HUES64 (cell line): ENCODE measurements around the gene THSD4.

Source experiments
- H3K27ac ChIP-seq: 2 replicates; pipeline ENCODE4 v1.7.0; 2013; ENCODE audit warnings: low read depth, low read length, inconsistent platforms
- H3K27me3 ChIP-seq: 2 replicates; pipeline ENCODE4 v1.6.1; 2013; ENCODE audit warnings: mild to moderate bottlenecking, low read length; ENCODE audit not compliant: insufficient read depth
- H3K36me3 ChIP-seq: 2 replicates; pipeline ENCODE4 v1.6.1; 2013; ENCODE audit warnings: mild to moderate bottlenecking, low read length; ENCODE audit not compliant: insufficient read depth
- H3K4me1 ChIP-seq: 2 replicates; pipeline ENCODE4 v1.6.1; 2013; ENCODE audit warnings: mild to moderate bottlenecking, low read length, moderate library complexity; ENCODE audit not compliant: insufficient read depth
- H3K4me3 ChIP-seq: 2 replicates; pipeline ENCODE4 v1.5.1; 2013; ENCODE audit warnings: mild to moderate bottlenecking, low read length, moderate library complexity
- H3K9ac ChIP-seq: 2 replicates; pipeline ENCODE4 v1.6.1; 2013; ENCODE audit warnings: mild to moderate bottlenecking, low read depth, low read length
- H3K9me3 ChIP-seq: 2 replicates; pipeline ENCODE4 v1.6.1; 2013; ENCODE audit warnings: low read depth, low read length; ENCODE audit not compliant: insufficient read depth
- WGBS: fragments of 150-250, 120-280 bp; methylation state at CpG from one replicate; pipeline ENCODE4 v1.1.7; 2013; ENCODE audit warnings: missing lambda C conversion rate; 5-methylcytosine and 5-hydroxymethylcytosine counted together

Gene THSD4

GRCh38 chr15:71639471-71639870, 524.2 kb downstream of the THSD4 start:
- 100% methylated on average over 1 of the region's 1 CpG for WGBS
- Histone ChIP-seq H3K9me3 (no peaks in the 10 kb centered on the region), H3K27ac (no peak overlapping the region), H3K36me3 (no peaks in the 10 kb centered on the region), H3K4me1 (peaks cover 10% of the 10 kb centered on the region), H3K4me3 (no peak overlapping the region), H3K27me3 (no peaks in the 10 kb centered on the region), H3K9ac (no peak overlapping the region)

DNA sequence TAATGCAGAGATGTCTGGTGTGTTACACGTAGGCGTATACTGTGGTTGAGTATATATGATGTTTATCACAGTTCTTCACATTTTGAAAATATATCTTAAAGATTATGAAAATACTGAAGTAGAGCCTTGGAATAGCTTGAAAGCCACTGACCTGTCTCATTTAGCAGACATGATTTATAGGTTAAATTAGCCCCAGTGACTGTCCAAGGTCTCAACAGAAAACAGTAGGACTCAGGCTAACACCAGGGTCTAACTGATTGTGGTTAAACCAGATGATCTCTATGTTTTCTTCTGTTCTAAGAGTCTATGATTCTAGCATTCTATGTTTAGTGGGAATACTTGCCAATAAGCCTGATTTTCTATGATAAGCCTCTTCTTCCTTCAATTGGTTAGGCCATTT, 528.6 kb downstream of the THSD4 start:
- no peak overlapping the region for H3K4me3 ChIP-seq
- 100% methylated on average over 1 of the region's 2 CpGs for WGBS
- H3K27me3 ChIP-seq, result no peaks in the 10 kb centered on the region

GRCh38 chr15:71646767-71647486, 531.7 kb downstream of the THSD4 start:
- Histone ChIP-seq H3K9me3 (no peaks in the 10 kb centered on the region), H3K27me3 (no peaks in the 10 kb centered on the region), H3K4me1 (peaks cover 19% of the 10 kb centered on the region), H3K9ac (no peak overlapping the region), H3K27ac (no peak overlapping the region), H3K36me3 (no peaks in the 10 kb centered on the region), H3K4me3 (no peak overlapping the region)
- 87% methylated on average over 5 of the region's 5 CpGs for WGBS

More for the DNA sequence above, 528.6 kb downstream of the THSD4 start:
- Histone ChIP-seq H3K9ac (no peak overlapping the region), H3K9me3 (no peaks in the 10 kb centered on the region), H3K36me3 (no peaks in the 10 kb centered on the region), H3K27ac (no peak overlapping the region), H3K4me1 (peaks cover 10% of the 10 kb centered on the region)

- no peaks in the 10 kb centered on the region for H3K36me3 ChIP-seq
- H3K27me3 ChIP-seq, result no peaks in the 10 kb centered on the region
- no peaks in the 10 kb centered on the region for H3K9me3 ChIP-seq
- H3K27ac ChIP-seq, result no peak overlapping the region
- peaks cover 19% of the 10 kb centered on the region for H3K4me1 ChIP-seq
- 98% methylated on average over 4 of the region's 4 CpGs for WGBS
- H3K4me3 ChIP-seq, result no peak overlapping the region
- H3K9ac ChIP-seq, result no peak overlapping the region
Measured at GRCh38 chr15:71647487-71647808, 532.2 kb downstream of the THSD4 start.

DNA sequence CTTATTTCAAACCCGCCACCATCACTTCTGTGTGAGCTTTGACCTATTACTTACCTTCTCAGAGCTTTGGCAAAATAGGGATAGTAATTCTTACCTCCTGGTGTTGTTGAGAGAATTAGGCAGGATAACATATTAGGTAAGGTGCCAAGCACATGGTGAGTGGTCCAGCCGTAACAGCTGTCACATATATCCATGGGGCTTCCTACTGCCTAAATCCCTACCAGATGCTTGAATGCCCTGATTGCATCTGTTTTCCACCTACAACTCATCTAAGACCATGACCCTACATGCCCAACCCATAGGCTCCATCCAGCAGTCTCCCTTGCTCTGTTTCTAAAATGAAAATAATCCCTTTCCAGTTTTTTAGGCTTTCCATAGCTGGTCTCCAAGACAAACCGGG, 532.8 kb downstream of the THSD4 start:
- no peaks in the 10 kb centered on the region for H3K9me3 ChIP-seq
- peaks cover 19% of the 10 kb centered on the region for H3K4me1 ChIP-seq
- 69% methylated on average over 3 of the region's 3 CpGs for WGBS
- no peak overlapping the region for H3K9ac ChIP-seq
- H3K27me3 ChIP-seq, result no peaks in the 10 kb centered on the region
- H3K27ac ChIP-seq, result no peak overlapping the region
- no peak overlapping the region for H3K4me3 ChIP-seq
- H3K36me3 ChIP-seq, result no peaks in the 10 kb centered on the region

- H3K4me3 ChIP-seq, result no peak overlapping the region
- no peaks in the 10 kb centered on the region for H3K36me3 ChIP-seq
- H3K27ac ChIP-seq, result peak overlapping the region; percentile 32; the same call in 1 of the 2 replicates
- H3K9me3 ChIP-seq, result no peaks in the 10 kb centered on the region
- no peak overlapping the region for H3K9ac ChIP-seq
- no peaks in the 10 kb centered on the region for H3K27me3 ChIP-seq
- WGBS, result 87% methylated on average over 3 of the region's 3 CpGs
- H3K4me1 ChIP-seq, result peaks cover 25% of the 10 kb centered on the region
Measured at GRCh38 chr15:71649894-71650293, 534.6 kb downstream of the THSD4 start.

DNA sequence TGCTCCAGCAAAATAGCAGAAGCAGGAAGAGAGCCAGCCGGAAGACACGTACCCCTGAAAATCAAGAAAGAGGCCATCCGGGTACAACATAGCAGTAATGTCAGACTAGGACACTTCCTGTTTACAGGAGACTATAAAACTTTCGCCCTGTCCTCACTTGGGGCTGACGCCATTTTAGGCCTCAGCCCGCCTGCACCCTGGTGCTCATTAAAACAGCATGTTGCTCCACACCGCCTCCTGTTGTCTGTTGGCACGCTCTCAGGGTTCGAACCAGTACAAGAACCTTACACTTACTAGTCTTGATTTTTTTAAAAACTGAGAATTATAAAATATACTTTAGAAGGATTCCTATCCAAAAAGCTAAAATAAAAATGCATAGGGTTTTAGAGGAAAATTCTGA, 535.3 kb downstream of the THSD4 start:
- Histone ChIP-seq H3K4me1 (peaks cover 25% of the 10 kb centered on the region), H3K27me3 (no peaks in the 10 kb centered on the region), H3K9me3 (no peaks in the 10 kb centered on the region), H3K4me3 (no peak overlapping the region), H3K9ac (no peak overlapping the region), H3K27ac (peak overlapping the region; percentile 32; the same call in 1 of the 2 replicates), H3K36me3 (no peaks in the 10 kb centered on the region)
- WGBS, result 96% methylated on average over 8 of the region's 9 CpGs

- 42% methylated on average over 5 of the region's 5 CpGs for WGBS
- no peak overlapping the region for H3K9ac ChIP-seq
- no peaks in the 10 kb centered on the region for H3K27me3 ChIP-seq
- peaks cover 25% of the 10 kb centered on the region for H3K4me1 ChIP-seq
- H3K27ac ChIP-seq, result no peak overlapping the region
- no peaks in the 10 kb centered on the region for H3K36me3 ChIP-seq
- no peaks in the 10 kb centered on the region for H3K9me3 ChIP-seq
- no peak overlapping the region for H3K4me3 ChIP-seq
Measured at GRCh38 chr15:71651750-71652186, 536.5 kb downstream of the THSD4 start.

GRCh38 chr15:71654042-71654719, 538.9 kb downstream of the THSD4 start:
- WGBS, result 91% methylated on average over 7 of the region's 8 CpGs
- Histone ChIP-seq H3K36me3 (no peaks in the 10 kb centered on the region), H3K9me3 (no peaks in the 10 kb centered on the region), H3K9ac (no peak overlapping the region), H3K4me1 (peaks cover 15% of the 10 kb centered on the region), H3K27ac (no peak overlapping the region), H3K4me3 (no peak overlapping the region), H3K27me3 (no peaks in the 10 kb centered on the region)

DNA sequence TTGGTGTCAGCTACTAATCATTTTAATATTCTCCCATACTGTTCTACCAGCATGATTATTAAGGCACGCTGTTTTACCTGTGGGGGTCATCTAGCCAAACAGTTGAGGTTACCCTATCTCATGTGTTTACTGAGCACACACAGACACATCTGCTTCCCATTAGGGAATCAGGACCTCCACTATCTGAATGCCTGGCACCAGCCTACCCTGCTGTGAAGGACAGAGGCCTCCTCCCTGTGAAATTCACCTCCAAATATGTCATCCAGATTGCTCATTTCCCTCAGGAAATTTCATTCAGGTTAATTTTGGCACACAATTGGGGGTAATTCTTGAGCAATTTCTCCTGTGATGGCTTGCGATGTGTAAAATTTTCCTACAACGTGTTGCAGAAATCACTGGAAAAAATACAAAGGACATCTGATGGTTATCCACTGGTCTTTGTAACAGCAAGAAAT, 539.5 kb downstream of the THSD4 start:
- Histone ChIP-seq H3K27me3 (no peaks in the 10 kb centered on the region), H3K4me3 (no peak overlapping the region), H3K27ac (no peak overlapping the region), H3K9me3 (no peaks in the 10 kb centered on the region), H3K36me3 (no peaks in the 10 kb centered on the region), H3K9ac (no peak overlapping the region), H3K4me1 (peaks cover 15% of the 10 kb centered on the region)
- 96% methylated on average over 3 of the region's 3 CpGs for WGBS

- H3K4me3 ChIP-seq, result no peak overlapping the region
- no peaks in the 10 kb centered on the region for H3K36me3 ChIP-seq
- no peak overlapping the region for H3K9ac ChIP-seq
- H3K9me3 ChIP-seq, result no peaks in the 10 kb centered on the region
- H3K4me1 ChIP-seq, result peaks cover 6% of the 10 kb centered on the region
- H3K27me3 ChIP-seq, result no peaks in the 10 kb centered on the region
- H3K27ac ChIP-seq, result no peak overlapping the region
- 93% methylated on average over 4 of the region's 4 CpGs for WGBS
Measured at GRCh38 chr15:71656425-71656824, 541.2 kb downstream of the THSD4 start.
